K562 (cell line): ENCODE data around the gene TRIM13. TPM values are rescaled to one million over a fixed set of nuclear protein-coding genes. Genes with fewer than 3 reads are reported as not detected.

Experiments
- ATAC-seq: fragments of 200-7000 bp; cut with Tn5 transposase; 3 replicates; pipeline ENCODE4 v1.9.1; 2020; ENCODE audit warnings: moderate library complexity
- BruUV-seq: library from RNA; stranded (reverse); fragments of 400-500 nt; replicated peaks from 2 replicates; lab custom pipeline; 2021; lab: Mats Ljungman, UMichigan
- CTCF ChIA-PET: fragments of 300-600 bp; formaldehyde crosslinking; extraction: SDS; loops from one replicate; lab custom pipeline; 2021; ENCODE audit warnings: low intra/inter-chr PET ratio; lab: Yijun Ruan, JAX
- POLR2A ChIA-PET: fragments of 300-600, 350-650 bp; sonication (Branson Sonifier 250); formaldehyde crosslinking; extraction: SDS; loops from one replicate; lab custom pipeline; 2021; ENCODE audit warnings: antibody characterized with exemption, inconsistent platforms; lab: Yijun Ruan, JAX
- DNase-seq, 4 experiments: peaks; one replicate each; pipeline versions ENCODE4 v3.0.0 to v3.0.0-alpha.2; 2011 to 2018; ENCODE audit warnings: low spot score in 3 of 4, mixed read lengths in 3 of 4; ENCODE audit errors: extremely low read depth in 1 of 4
- FAIRE-seq: peaks from 2 replicates; lab custom pipeline; 2011; peaks lifted over from hg19 to GRCh38; lab: Jason Lieb, UNC
- H2AFZ ChIP-seq: 2 replicates; pipeline ENCODE4 v1.6.0; 2011; ENCODE audit warnings: low read depth, low read length, control low read depth, inconsistent platforms
- H3K27ac ChIP-seq: fragments of 200-600 bp; 3 replicates; pipeline ENCODE4 v1.8.0; 2011; ENCODE audit warnings: low read depth, mild to moderate bottlenecking, control low read depth, inconsistent platforms, low read length, moderate library complexity, mixed read lengths; ENCODE audit errors: extremely low read depth
- H3K27me3 ChIP-seq, 2 experiments: fragments of 300-600 bp in 1 of 2; 2 replicates in 1 of 2; 3 replicates in 1 of 2; pipeline versions ENCODE4 v1.6.0 to v1.8.0; 2011; ENCODE audit warnings: inconsistent platforms in 2 of 2, low read length in 2 of 2, mild to moderate bottlenecking in 1 of 2, mixed read lengths in 1 of 2, moderate library complexity in 1 of 2; ENCODE audit not compliant: control insufficient read depth in 2 of 2, insufficient read depth in 2 of 2
- H3K36me3 ChIP-seq: fragments of 300-600 bp; 3 replicates; pipeline ENCODE4 v1.8.0; 2011; ENCODE audit warnings: mild to moderate bottlenecking, low read length, inconsistent platforms; ENCODE audit not compliant: control insufficient read depth, insufficient read depth
- H3K4me1 ChIP-seq, 2 experiments: fragments of 200-600 bp in 1 of 2; replicated peaks in 1 of 2; 2 replicates in 1 of 2; 3 replicates in 1 of 2; pipeline versions ENCODE4 v1.5.1 to v1.8.0; 2011; ENCODE audit warnings: inconsistent platforms in 2 of 2, low read length in 2 of 2, mild to moderate bottlenecking in 1 of 2, mixed read lengths in 1 of 2, moderate library complexity in 1 of 2; ENCODE audit not compliant: control insufficient read depth in 2 of 2, insufficient read depth in 2 of 2
- H3K4me2 ChIP-seq: 2 replicates; pipeline ENCODE4 v1.6.1; 2011; ENCODE audit warnings: low read length, control low read depth, inconsistent platforms, mixed read lengths; ENCODE audit not compliant: insufficient read depth
- H3K4me3 ChIP-seq: fragments of 200-600 bp; sonication (generic), shearing (Covaris generic); 2 replicates; pipeline ENCODE4 v1.5.1; 2016; ENCODE audit warnings: control low read depth, inconsistent platforms
- H3K79me2 ChIP-seq: fragments of 200-600 bp; 3 replicates; pipeline ENCODE4 v1.8.0; 2011; ENCODE audit warnings: low read length, inconsistent platforms; ENCODE audit not compliant: control insufficient read depth, insufficient read depth
- H3K9ac ChIP-seq, 2 experiments: 2 replicates each; pipeline versions ENCODE4 v1.6.0 to v1.6.1; 2011; ENCODE audit warnings: low read depth in 2 of 2, low read length in 2 of 2, control low read depth in 1 of 2, inconsistent platforms in 1 of 2, mild to moderate bottlenecking in 1 of 2, mixed read lengths in 1 of 2; ENCODE audit not compliant: insufficient read depth in 1 of 2
- H3K9me1 ChIP-seq: one replicate; pipeline ENCODE4 v1.6.0; 2011; ENCODE audit warnings: inconsistent platforms, mild to moderate bottlenecking, low read length, moderate library complexity; ENCODE audit not compliant: control insufficient read depth, insufficient read depth
- H3K9me3 ChIP-seq: replicated peaks from 2 replicates; pipeline ENCODE4 v1.5.1; 2011; ENCODE audit warnings: low read depth, low read length, inconsistent platforms; ENCODE audit not compliant: control insufficient read depth, insufficient read depth
- H4K20me1 ChIP-seq: replicated peaks from 2 replicates; pipeline ENCODE4 v1.6.1; 2011; ENCODE audit warnings: low read length, inconsistent platforms, mixed read lengths; ENCODE audit not compliant: control insufficient read depth, insufficient read depth
- BCOR ChIP-seq: fragments of 450-650 bp; IDR thresholded peaks from 2 replicates; pipeline ENCODE4 v1.6.1; 2016
- ERF ChIP-seq: fragments of 450-650 bp; formaldehyde crosslinking; IDR thresholded peaks from 2 replicates; pipeline ENCODE4 v1.4.0; 2020; ENCODE audit warnings: mild to moderate bottlenecking, mixed read lengths
- GTF2B ChIP-seq: IDR thresholded peaks from 2 replicates; pipeline ENCODE4 v1.6.1; 2011; ENCODE audit not compliant: insufficient read length; ENCODE audit errors: extremely low read depth
- IRF9 ChIP-seq: fragments of 450-650 bp; IDR thresholded peaks from 2 replicates; pipeline ENCODE4 v1.6.1; 2016; ENCODE audit warnings: missing biosample characterization, missing genetic modification characterization
- MEIS2 ChIP-seq: fragments of 450-650 bp; IDR thresholded peaks from 2 replicates; pipeline ENCODE4 v1.6.1; 2014; ENCODE audit warnings: mild to moderate bottlenecking; ENCODE audit not compliant: partially characterized antibody
- ZKSCAN1 ChIP-seq: fragments of 150-350 bp; IDR thresholded peaks from 2 replicates; pipeline ENCODE4 v1.6.1; 2016; ENCODE audit warnings: low read depth, low read length
- ZNF146 ChIP-seq: IDR thresholded peaks from one replicate; pipeline ENCODE4 v1.6.1; 2018; ENCODE audit warnings: missing compliant biosample characterization; ENCODE audit not compliant: unreplicated experiment
- ZNF76 ChIP-seq: fragments of 250-450 bp; sonication (Bioruptor Pico); IDR thresholded peaks from 2 replicates; pipeline ENCODE4 v1.4.0; 2020; ENCODE audit warnings: mild to moderate bottlenecking, moderate library complexity, borderline replicate concordance
- WGBS: fragments of 100-300 bp; shearing (Covaris generic); methylation state at CpG from one replicate; pipeline ENCODE4 v1.1.6; 2016; ENCODE audit warnings: low coverage, mixed read lengths; ENCODE audit not compliant: insufficient coverage; ENCODE audit errors: missing lambda C conversion rate; 5-methylcytosine and 5-hydroxymethylcytosine counted together
- in situ Hi-C: fragments of 300-500 bp; cut with MboI; formaldehyde crosslinking; loops from 4 replicates; pipeline ENCODE4 v1.15.0; 2018; ENCODE audit warnings: inconsistent platforms, mixed read lengths
- intact Hi-C: fragments of 100-400 bp; cut with micrococcal nuclease; formaldehyde crosslinking; loops from 2 replicates; pipeline ENCODE4 v1.14.2; 2022
- polyA plus RNA-seq, 8 experiments: library from polyadenylated mRNA; depleted of rRNA in 4 of 8; stranded (reverse) in 5 of 8; unstranded in 3 of 8; fragments of >200 nt; fragmentation: Nextera tagmentation in 2 of 8; fragmentation: Illumina TruSeq in 1 of 8; extraction: Ambion mirVana in 2 of 8; extraction: Trizol in 1 of 8; gene quantifications; 2 replicates each; pipeline versions ENCODE4 v1.2.1 to v1.2.3, GENCODE V29; 2011 to 2014; ENCODE audit warnings: inconsistent platforms in 1 of 8, missing spikeins in 1 of 8
- total RNA-seq, 7 experiments: library from RNA; depleted of rRNA in 6 of 7; stranded (reverse); fragments of >200 nt in 6 of 7; fragmentation: Illumina TruSeq in 2 of 7; extraction: Trizol in 2 of 7; gene quantifications; 2 replicates each; pipeline versions ENCODE4 v1.2.1 to v1.2.3, GENCODE V29; 2011 to 2021; ENCODE audit warnings: low replicate concordance in 1 of 7

TRIM13 gene
- total and polyA plus RNA-seq, 9 of the 15 experiments (the other 6 are each of a cell fraction or from before 2014, with no cell fraction given) = 12.1 to 30.6 (median 17.8) TPM

- Histone ChIP-seq H3K36me3 (no peaks in the 10 kb centered on the region), H3K9me3 (no peaks in the 10 kb centered on the region), H3K4me1 (no peaks in the 10 kb centered on the region; a peak in 1 of 5 replicates), H3K9ac (no peak overlapping the region), H3K27me3 (no peaks in the 10 kb centered on the region), H4K20me1 (no peaks in the 10 kb centered on the region), H2AFZ (no peak overlapping the region), H3K4me2 (no peak overlapping the region), H3K79me2 (no peaks in the 10 kb centered on the region), H3K4me3 (no peak overlapping the region), H3K9me1 (no peaks in the 10 kb centered on the region), H3K27ac (no peak overlapping the region)
- no peak for ATAC-seq
- intact Hi-C loops = no loop called here
- BruUV-seq = no TSS peak
- ChIA-PET POLR2A (interaction anchor here (1.0 to 1.4 kb wide), 2 partner anchors 13 to 16 kb away, joined by 3 to 5 read pairs; partner anchors contain the start of gene SPRYD7), CTCF (interaction anchor here (0.6 kb wide), 1 partner anchor 505 kb away, joined by 3 read pairs; no protein-coding TSS in a partner anchor)
- in situ Hi-C loops = no loop called here
- TF ChIP-seq IRF9 (tag) (no peak), ZNF146 (CRISPR knock-in tag) (no peak), ERF (CRISPR knock-in tag) (no peak), GTF2B (no peak), ZKSCAN1 (no peak), ZNF76 (CRISPR knock-in tag) (no peak), MEIS2 (no peak), BCOR (no peak)
- no peak for DNase-seq
- WGBS = 26% methylated on average over 7 of the region's 7 CpGs
- no peak for FAIRE-seq
Measured at GRCh38 chr13:49951754-49952535, 44.9 kb upstream of the TRIM13 start.
